ENCODE measurements around the gene MS4A18. TPM values are rescaled to one million over a fixed set of nuclear protein-coding genes. Genes with fewer than 3 reads are reported as not detected.

The MS4A18 gene
- total RNA-seq, 1 experiment from 2014 or later: not detected

GRCh38 chr11:60791153-60791933 lies 66.8 kb downstream of the MS4A18 start (continued):
- no peak for TF ChIP-seq ZNF416 (CRISPR knock-in tag; IDR thresholded peaks at IDR 0.05)
- TF ChIP-seq USF2 (CRISPR knock-in tag; IDR thresholded peaks at IDR 0.05): no peak
- TF ChIP-seq ZNF532 (CRISPR knock-in tag; IDR thresholded peaks at IDR 0.05; ENCODE audit: borderline replicate concordance): no peak

GRCh38 chr11:60792521-60792920 lies 68.0 kb downstream of the MS4A18 start:
- ChIA-PET POLR2A (no interaction called here), CTCF (no interaction called here)
- DNase-seq (ENCODE audit: low spot score) (no peak), ATAC-seq (no peak)
- Mint-ChIP-seq H3K9me3 (peaks cover 49% of the 10 kb centered on the region), H3K27ac (no peak overlapping the region), H3K4me3 (no peak overlapping the region), H3K4me1 (no peaks in the 10 kb centered on the region), H3K27me3 (ENCODE audit: low read depth) (peaks cover 19% of the 10 kb centered on the region), H3K36me3 (peaks cover 23% of the 10 kb centered on the region)
- no peak for TF ChIP-seq NFE2L1 (CRISPR knock-in tag; IDR thresholded peaks at IDR 0.05)
- no peak for TF ChIP-seq ETV6 (CRISPR knock-in tag; IDR thresholded peaks at IDR 0.05)
- TF ChIP-seq USF2 (CRISPR knock-in tag; IDR thresholded peaks at IDR 0.05): no peak
- no peak for TF ChIP-seq SP1 (CRISPR knock-in tag; conservative IDR thresholded peaks at IDR 0.05)
- TF ChIP-seq E2F4 (CRISPR knock-in tag; IDR thresholded peaks at IDR 0.05; ENCODE audit: borderline replicate concordance, low read depth): no peak

Other genes with a start within 250 kb of the MS4A18 start
- gene MS4A12, start 231.9 kb upstream of the MS4A18 start, total RNA-seq (2021): not detected in 3 replicates
- not detected in 3 replicates for gene MS4A13, start 209.3 kb upstream of the MS4A18 start, total RNA-seq (2021)
- gene MS4A8, start 25.1 kb upstream of the MS4A18 start, total RNA-seq (2021): not detected in 3 replicates
- gene MS4A15, start 32.1 kb downstream of the MS4A18 start, total RNA-seq (2021): 0.09 to 0.41 TPM (median 0.39 TPM) in 3 replicates
- not detected in 3 replicates for gene MS4A10, start 60.6 kb downstream of the MS4A18 start, total RNA-seq (2021)
- gene CCDC86, start 117.4 kb downstream of the MS4A18 start, total RNA-seq (2021): 49.4 to 53.5 TPM (median 53.1 TPM) in 3 replicates
- 0.07 to 0.14 TPM (median 0.14 TPM) in 3 replicates for gene PTGDR2, start 131.2 kb downstream of the MS4A18 start, total RNA-seq (2021)
- not detected in 3 replicates for gene ZP1, start 142.8 kb downstream of the MS4A18 start, total RNA-seq (2021)
- 103 to 116 TPM (median 105 TPM) in 3 replicates for gene PRPF19, start 181.9 kb downstream of the MS4A18 start, total RNA-seq (2021)
- 24.1 to 26.8 TPM (median 25.1 TPM) in 3 replicates for gene TMEM109, start 189.4 kb downstream of the MS4A18 start, total RNA-seq (2021)
- gene TMEM132A, start 199.7 kb downstream of the MS4A18 start, total RNA-seq (2021): 110 to 114 TPM (median 114 TPM) in 3 replicates
- gene SLC15A3, start 227.5 kb downstream of the MS4A18 start, total RNA-seq (2021): 10.2 to 12.1 TPM (median 11.5 TPM) in 3 replicates
- gene CD6, start 247.0 kb downstream of the MS4A18 start, total RNA-seq (2021): 0.53 to 1.0 TPM (median 0.73 TPM) in 3 replicates